Transverse colon (tissue), 3 donors: ENCODE data around the gene FAM72B.
"Not testable (repeated sequence)": the region's sequence is repeated elsewhere in the genome, so short reads cannot be mapped to it uniquely, and the experiment has no call there.

Experiments used
- CTCF ChIP-seq, 5 experiments: fragments of 200-600 bp in 3 of 5; fragments of 450-650 bp in 2 of 5; sonication (generic) in 3 of 5; IDR thresholded peaks; 1 replicate in 2 of 5; 2 replicates in 3 of 5; pipeline ENCODE4 v1.5.1; 2016 to 2017; ENCODE audit warnings: antibody characterized with exemption in 5 of 5, inconsistent platforms in 3 of 5, mild to moderate bottlenecking in 2 of 5, moderate library complexity in 1 of 5
- POLR2A ChIP-seq: fragments of 450-650 bp; IDR thresholded peaks from one replicate; pipeline ENCODE4 v1.6.1; 2016; ENCODE audit warnings: antibody characterized with exemption, mild to moderate bottlenecking, moderate library complexity

- TF ChIP-seq CTCF (IDR thresholded peaks at IDR 0.05); POLR2A: not testable (repeated sequence)
Observed at GRCh38 chr1:121154811-121155210, 29.3 kb downstream of the FAM72B start.
